COLO829 (cell line): ENCODE measurements around the gene C6orf52.
A peak's percentile ranks its signal among the peaks of the same experiment; 100 is the strongest.
"Not testable (repeated sequence)": the region's sequence is repeated elsewhere in the genome, so short reads cannot be mapped to it uniquely, and the experiment has no call there.

Experiments
- DNase-seq: peaks from one replicate; pipeline ENCODE4 v3.0.0; 2012; ENCODE audit warnings: low spot score

Gene C6orf52

DNA sequence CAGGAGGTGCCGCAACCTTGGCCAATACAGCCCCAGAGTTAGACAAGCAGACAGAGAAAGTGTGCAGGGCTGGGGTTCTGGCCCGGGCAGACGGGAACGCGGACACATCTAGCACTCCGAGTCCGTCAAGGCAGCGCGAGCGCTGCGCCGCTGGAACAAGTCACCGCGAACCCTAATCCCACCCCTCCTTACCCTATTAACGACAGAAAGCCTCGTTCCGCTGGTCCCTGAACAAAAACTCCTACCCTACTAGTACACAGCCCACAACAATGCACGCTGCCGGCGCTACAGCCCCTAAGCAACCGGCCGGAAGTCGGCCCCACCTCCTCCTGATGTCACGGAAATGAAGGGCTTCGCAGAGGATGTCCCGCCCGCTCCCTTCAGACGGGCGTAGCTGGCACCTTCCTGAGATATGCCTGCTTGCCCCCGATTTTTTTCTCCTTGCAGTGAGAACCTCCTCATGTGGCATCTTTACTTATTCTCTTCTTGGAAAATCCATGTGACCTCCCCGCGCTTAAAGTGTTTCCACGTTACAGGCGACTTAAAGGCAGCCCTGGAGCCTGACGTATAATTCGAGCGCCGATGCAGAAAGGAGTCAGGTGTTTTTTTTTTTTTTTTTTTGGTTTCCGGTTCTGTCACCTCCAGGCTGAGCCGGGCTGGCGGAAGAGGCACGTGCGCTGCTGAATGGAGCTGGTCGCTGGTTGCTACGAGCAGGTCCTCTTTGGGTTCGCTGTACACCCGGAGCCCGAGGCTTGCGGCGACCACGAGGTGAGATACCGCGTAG, at the start of gene C6orf52, which contains the start of gene PAK1IP1:
Gene C6orf52, minus strand, starts transcription at position 315 of the 784 bp plus-strand sequence. CDS start 7,066 bp downstream, outside the sequence.
Gene PAK1IP1, plus strand, starts transcription at position 671 of the 784 bp plus-strand sequence. Its CDS starts 14 bp downstream, at position 685.
- DNase-seq = peak; percentile 98

GRCh38 chr6:10743515-10743914, 49.1 kb upstream of the C6orf52 start:
- DNase-seq = no peak

DNA sequence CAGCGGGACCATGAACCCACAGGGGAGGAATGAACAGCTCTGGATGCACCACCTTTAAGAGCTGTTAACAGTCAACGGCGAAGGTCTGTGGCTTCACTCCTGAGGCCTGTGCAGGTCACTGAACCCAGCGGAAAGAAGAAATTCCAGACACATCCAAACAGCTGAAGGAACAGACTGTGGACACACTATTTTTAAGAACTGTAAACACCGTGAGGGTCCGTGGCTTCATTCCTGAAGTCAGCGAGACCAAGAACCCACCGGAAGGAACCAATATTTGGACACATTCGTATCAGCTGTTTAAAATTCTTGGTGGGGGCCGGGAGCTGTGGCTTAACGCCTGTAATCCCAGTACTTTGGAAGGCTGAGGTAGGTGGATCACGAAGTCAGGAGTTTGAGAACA, 47.8 kb upstream of the C6orf52 start:
- no peak for DNase-seq

- DNase-seq = not testable (repeated sequence)
These were observed 47.2 kb upstream of the C6orf52 start for GRCh38 chr6:10741643-10742042.

GRCh38 chr6:10740061-10740460, 45.6 kb upstream of the C6orf52 start:
- no peak for DNase-seq

DNA sequence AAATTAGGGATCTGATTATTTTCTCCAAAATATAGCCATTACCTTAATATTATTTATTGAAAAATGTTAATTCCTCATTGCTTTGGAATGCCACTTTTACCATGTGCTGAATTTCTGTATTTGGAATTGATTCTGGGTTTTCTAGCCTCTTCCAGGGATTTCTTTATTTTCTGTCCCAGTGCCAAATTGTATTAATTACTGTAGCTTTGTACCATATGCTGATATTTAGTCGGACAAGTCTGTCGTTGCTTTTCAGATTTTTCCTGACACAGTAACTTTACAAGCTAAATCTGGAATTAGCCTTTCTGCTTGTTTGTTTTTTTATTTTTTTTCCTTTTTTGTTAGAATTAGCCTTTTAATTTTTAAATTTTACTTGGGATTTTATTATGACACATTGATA, 42.3 kb upstream of the C6orf52 start:
- no peak for DNase-seq

DNA sequence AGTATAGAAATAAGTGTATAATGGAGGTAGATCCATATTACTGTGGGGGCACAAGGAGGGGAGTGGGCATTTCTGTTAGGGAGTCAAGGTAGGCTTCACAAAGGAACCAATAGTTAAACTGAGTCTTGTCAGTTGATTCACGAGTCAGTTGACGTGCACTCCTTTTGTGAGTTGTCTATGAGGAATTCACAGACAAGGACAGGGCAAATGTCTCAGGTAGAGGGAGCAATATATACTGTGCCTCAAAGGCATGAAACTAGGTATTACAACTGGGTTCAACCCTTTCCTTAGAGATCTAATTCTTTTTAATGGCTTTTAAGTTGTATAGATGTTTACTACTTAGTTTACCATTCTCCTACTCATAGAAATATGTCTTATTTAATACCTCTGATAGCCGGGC, 39.4 kb upstream of the C6orf52 start:
- no peak for DNase-seq

GRCh38 chr6:10733151-10733715, 38.8 kb upstream of the C6orf52 start:
- DNase-seq = no peak

DNA sequence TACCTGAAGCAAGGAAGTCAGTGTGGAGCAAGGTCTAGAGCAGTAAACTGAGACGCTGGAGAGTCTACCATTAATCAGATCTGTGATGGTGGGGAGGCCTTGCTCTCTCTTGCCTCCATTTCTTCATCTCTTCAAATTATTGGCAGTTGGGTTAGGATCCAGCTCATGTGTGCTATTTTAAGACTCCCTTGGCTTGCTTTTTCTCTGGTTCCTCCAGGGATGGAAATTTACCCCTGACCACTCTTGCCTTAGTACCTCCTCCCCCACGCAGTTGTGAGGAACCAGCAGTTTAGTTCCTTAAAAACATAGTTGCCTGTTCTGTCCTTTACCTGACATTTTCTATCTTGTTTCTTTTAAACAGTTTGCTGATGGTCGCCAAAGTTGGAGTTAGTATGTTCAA, 35.8 kb upstream of the C6orf52 start:
- DNase-seq = no peak

- no peak for DNase-seq
These were observed 31.3 kb upstream of the C6orf52 start for GRCh38 chr6:10725716-10726115.

GRCh38 chr6:10725044-10725443, 30.6 kb upstream of the C6orf52 start:
- no peak for DNase-seq

GRCh38 chr6:10723567-10723881, 29.1 kb upstream of the C6orf52 start:
- DNase-seq = no peak

DNA sequence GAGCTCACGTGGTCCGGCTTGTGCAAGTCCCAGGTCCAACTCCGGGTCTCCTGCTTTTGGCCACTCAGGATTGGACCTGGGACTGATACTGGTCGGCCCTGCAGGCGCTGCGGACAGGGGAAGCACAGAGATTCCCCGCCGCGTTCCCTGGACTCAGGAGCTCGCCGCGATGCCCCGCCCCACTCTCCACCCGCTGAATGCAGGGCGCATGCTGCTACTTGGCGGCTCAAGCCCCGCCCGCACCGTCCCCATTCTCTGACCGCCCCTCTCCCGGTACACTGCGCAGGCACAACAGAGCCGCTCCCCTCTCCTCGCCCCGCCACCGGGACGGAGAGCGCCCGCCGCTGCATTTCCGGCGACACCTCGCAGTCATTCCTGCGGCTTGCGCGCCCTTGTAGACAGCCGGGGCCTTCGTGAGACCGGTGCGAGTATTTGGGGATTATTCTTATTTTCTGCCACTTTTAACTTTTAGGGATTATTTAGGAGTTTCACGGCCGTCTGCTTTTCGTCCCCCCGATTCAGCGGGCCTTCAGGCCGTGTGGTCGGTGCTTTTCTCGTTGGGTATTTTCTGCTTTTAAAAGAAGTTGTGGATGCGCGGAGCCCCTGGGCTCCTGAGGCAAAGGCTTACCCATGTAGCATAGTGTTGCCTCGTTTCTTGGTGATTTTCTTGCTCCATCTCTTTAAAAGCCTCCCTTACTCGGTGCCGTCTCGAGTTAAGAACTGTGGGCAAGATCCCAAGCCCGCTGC, 28.6 kb upstream of the C6orf52 start, which contains the start of gene TMEM14C:
Gene TMEM14C, plus strand, starts transcription at position 251 of the 747 bp plus-strand sequence. CDS start 1,544 bp downstream, outside the sequence.
- peak; percentile 98 for DNase-seq

GRCh38 chr6:10722570-10722819, 28.1 kb upstream of the C6orf52 start:
- no peak for DNase-seq

GRCh38 chr6:10721850-10722569, 27.6 kb upstream of the C6orf52 start:
- DNase-seq = no peak

DNA sequence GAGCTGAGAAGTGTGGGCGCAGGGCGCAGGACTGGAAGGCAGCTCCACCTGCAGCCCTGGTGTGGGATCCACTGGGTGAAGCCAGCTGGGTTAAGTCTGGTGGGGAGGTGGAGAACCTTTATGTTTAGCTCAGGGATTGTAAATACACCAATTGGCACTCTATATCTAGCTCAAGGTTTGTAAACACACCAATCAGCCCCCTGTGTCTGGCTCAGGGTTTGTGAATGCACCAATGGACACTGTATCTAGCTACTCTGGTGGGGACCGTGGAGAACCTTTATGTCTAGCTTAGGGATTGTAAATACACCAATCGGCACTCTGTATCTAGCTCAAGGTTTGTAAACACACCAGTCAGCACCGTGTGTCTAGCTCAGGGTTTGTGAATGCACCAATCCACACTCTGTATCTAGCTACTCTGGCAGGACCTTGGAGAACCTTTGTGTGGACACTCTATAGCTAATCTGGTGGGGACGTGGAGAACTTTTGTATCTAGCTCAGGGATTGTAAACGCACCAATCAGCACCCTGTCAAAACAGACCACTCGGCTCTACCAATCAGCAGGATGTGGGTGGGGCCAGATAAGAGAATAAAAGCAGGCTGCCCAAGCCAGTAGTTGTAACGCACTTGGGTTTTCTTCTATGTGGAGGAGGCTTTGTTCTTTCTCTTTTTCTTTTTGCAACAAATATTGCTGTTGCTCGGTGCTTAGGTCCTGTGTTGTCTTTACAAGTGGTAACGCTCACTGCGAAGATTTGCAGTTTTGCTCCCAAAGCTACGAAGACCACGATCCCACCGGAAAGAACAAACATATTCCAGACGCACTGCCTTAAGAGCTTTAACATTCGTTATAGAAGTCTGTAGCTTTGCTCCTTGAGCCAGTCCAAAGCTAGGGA, 26.8 kb upstream of the C6orf52 start:
- not testable (repeated sequence) for DNase-seq

GRCh38 chr6:10720265-10720959, 26.0 kb upstream of the C6orf52 start:
- no peak for DNase-seq

GRCh38 chr6:10719964-10720264, 25.5 kb upstream of the C6orf52 start:
- no peak for DNase-seq

DNA sequence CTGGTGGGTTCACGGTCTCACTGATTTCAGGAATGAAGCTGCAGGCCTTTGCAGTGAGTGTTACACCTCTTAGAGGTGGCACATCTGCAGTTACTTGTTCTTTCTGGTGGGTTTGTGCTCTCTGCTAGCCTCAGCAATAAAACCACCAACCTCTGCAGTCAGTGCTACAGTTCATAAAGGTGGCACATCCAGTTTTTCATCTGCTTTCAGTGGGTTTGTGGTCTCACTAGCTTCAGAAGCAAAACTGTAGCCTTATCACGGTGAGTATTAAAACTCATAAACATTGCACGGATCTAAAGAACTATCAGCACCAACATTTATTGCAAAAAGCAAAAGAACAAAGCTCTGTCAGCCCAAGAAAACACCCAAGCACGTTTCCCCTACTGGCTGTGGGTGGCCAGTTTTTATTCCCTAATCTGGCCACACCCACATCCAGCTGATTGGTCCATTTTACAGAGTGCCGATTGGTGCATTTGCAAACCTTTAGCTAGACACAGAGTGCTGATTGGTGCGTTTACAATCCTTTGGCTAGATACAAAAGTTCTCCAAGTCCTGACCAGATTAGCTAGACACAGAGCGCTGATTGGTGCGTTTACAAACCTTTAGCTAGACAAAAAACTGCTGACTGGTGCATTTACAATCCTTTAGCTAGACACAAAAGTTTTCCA, 25.0 kb upstream of the C6orf52 start:
- no peak for DNase-seq

GRCh38 chr6:10713962-10714361, 19.5 kb upstream of the C6orf52 start:
- DNase-seq = no peak

GRCh38 chr6:10696655-10697054, 2.2 kb upstream of the C6orf52 start:
- no peak for DNase-seq
